ENCODE data around the gene ATRNL1.

GRCh38 chr10:115091161-115091560 lies 2.0 kb upstream of the ATRNL1 start:
- TF ChIP-seq POLR2A (IDR thresholded peaks at IDR 0.05) (no peak), CTCF (IDR thresholded peaks at IDR 0.05 in 8 of 11, conservative IDR thresholded peaks at IDR 0.05 in 3 of 11) (no peak), POLR2AphosphoS5 (IDR thresholded peaks at IDR 0.05) (no peak)
